ENCODE results near the gene ARHGDIB. TPM values are rescaled to one million over a fixed set of nuclear protein-coding genes. Genes with fewer than 3 reads are reported as not detected.

Gene ARHGDIB
- total and polyA plus RNA-seq, 2 donors (not counting 1 experiment from before 2014, with no cell fraction given): 8.3 to 43.7 TPM

- H3K36me3 ChIP-seq (ENCODE audit: control insufficient read depth, insufficient read depth, low read length): no peaks in the 10 kb centered on the region
- H4K20me1 ChIP-seq (ENCODE audit: control insufficient read depth, extremely low read depth, insufficient read depth, low read length): no peaks in the 10 kb centered on the region
- peak; percentile 19 to 35 for DNase-seq (ENCODE audit: low read depth in 2 of 2)
- H3K4me1 ChIP-seq (ENCODE audit: control insufficient read depth, extremely low read depth, insufficient read depth, low read length): no peaks in the 10 kb centered on the region
- H3K4me2 ChIP-seq (ENCODE audit: extremely low read depth, insufficient read depth, low read length): no peak overlapping the region
- no peaks in the 10 kb centered on the region for H3K27me3 ChIP-seq (ENCODE audit: control insufficient read depth, insufficient read depth, low read length)
- no peak overlapping the region for H2AFZ ChIP-seq (ENCODE audit: low read length)
- H3K4me3 ChIP-seq (replicated peaks in 1 of 4; ENCODE audit: control extremely low read depth in 1 of 4, insufficient read depth in 1 of 4, low read depth in 3 of 4, low read length in 4 of 4): no peak overlapping the region
- no peak overlapping the region for H3K27ac ChIP-seq (ENCODE audit: insufficient read depth, low read length)
- TF ChIP-seq EZH2 (IDR thresholded peaks at IDR 0.05; ENCODE audit: low read length, missing control alignments): no peak
- TF ChIP-seq CTCF (conservative IDR thresholded peaks at IDR 0.05 in 1 of 2, IDR thresholded peaks at IDR 0.05 in 1 of 2; ENCODE audit: low read depth in 1 of 2, low read length in 2 of 2): no peak
- H3K9ac ChIP-seq (ENCODE audit: insufficient read depth, low read length): no peak overlapping the region
- H3K79me2 ChIP-seq (ENCODE audit: control insufficient read depth, insufficient read depth, low read length): no peaks in the 10 kb centered on the region
- no peaks in the 10 kb centered on the region for H3K9me3 ChIP-seq (ENCODE audit: control insufficient read depth, insufficient read depth, low read depth, low read length)
Measured at GRCh38 chr12:14905269-14906004, 56.0 kb downstream of the ARHGDIB start.

- H3K27me3 ChIP-seq (ENCODE audit: control insufficient read depth, insufficient read depth, low read length): no peaks in the 10 kb centered on the region
- TF ChIP-seq CTCF (conservative IDR thresholded peaks at IDR 0.05 in 1 of 2, IDR thresholded peaks at IDR 0.05 in 1 of 2; ENCODE audit: low read depth in 1 of 2, low read length in 2 of 2) (no peak), EZH2 (IDR thresholded peaks at IDR 0.05; ENCODE audit: low read length, missing control alignments) (no peak)
- no peaks in the 10 kb centered on the region for H3K4me1 ChIP-seq (ENCODE audit: control insufficient read depth, extremely low read depth, insufficient read depth, low read length)
- no peak overlapping the region for H3K4me3 ChIP-seq (replicated peaks in 1 of 4; ENCODE audit: control extremely low read depth in 1 of 4, insufficient read depth in 1 of 4, low read depth in 3 of 4, low read length in 4 of 4)
- H2AFZ ChIP-seq (ENCODE audit: low read length): no peak overlapping the region
- no peaks in the 10 kb centered on the region for H3K36me3 ChIP-seq (ENCODE audit: control insufficient read depth, insufficient read depth, low read length)
- H3K27ac ChIP-seq (ENCODE audit: insufficient read depth, low read length): no peak overlapping the region
- H4K20me1 ChIP-seq (ENCODE audit: control insufficient read depth, extremely low read depth, insufficient read depth, low read length): no peaks in the 10 kb centered on the region
- no peaks in the 10 kb centered on the region for H3K9me3 ChIP-seq (ENCODE audit: control insufficient read depth, insufficient read depth, low read depth, low read length)
- no peak overlapping the region for H3K9ac ChIP-seq (ENCODE audit: insufficient read depth, low read length)
- DNase-seq (ENCODE audit: low read depth in 2 of 2): no peak
- H3K79me2 ChIP-seq (ENCODE audit: control insufficient read depth, insufficient read depth, low read length): no peaks in the 10 kb centered on the region
- H3K4me2 ChIP-seq (ENCODE audit: extremely low read depth, insufficient read depth, low read length): no peak overlapping the region
Measured at GRCh38 chr12:14904854-14905253, 56.5 kb downstream of the ARHGDIB start.

- H3K27ac ChIP-seq (ENCODE audit: insufficient read depth, low read length): no peak overlapping the region
- H3K9me3 ChIP-seq (ENCODE audit: control insufficient read depth, insufficient read depth, low read depth, low read length): no peaks in the 10 kb centered on the region
- H3K4me3 ChIP-seq (replicated peaks in 1 of 4; ENCODE audit: control extremely low read depth in 1 of 4, insufficient read depth in 1 of 4, low read depth in 3 of 4, low read length in 4 of 4): no peak overlapping the region
- H3K36me3 ChIP-seq (ENCODE audit: control insufficient read depth, insufficient read depth, low read length): no peaks in the 10 kb centered on the region
- no peak overlapping the region for H2AFZ ChIP-seq (ENCODE audit: low read length)
- no peak overlapping the region for H3K9ac ChIP-seq (ENCODE audit: insufficient read depth, low read length)
- DNase-seq (ENCODE audit: low read depth in 2 of 2): no peak
- no peaks in the 10 kb centered on the region for H3K4me1 ChIP-seq (ENCODE audit: control insufficient read depth, extremely low read depth, insufficient read depth, low read length)
- no peaks in the 10 kb centered on the region for H4K20me1 ChIP-seq (ENCODE audit: control insufficient read depth, extremely low read depth, insufficient read depth, low read length)
- no peaks in the 10 kb centered on the region for H3K79me2 ChIP-seq (ENCODE audit: control insufficient read depth, insufficient read depth, low read length)
- TF ChIP-seq EZH2 (IDR thresholded peaks at IDR 0.05; ENCODE audit: low read length, missing control alignments) (no peak), CTCF (conservative IDR thresholded peaks at IDR 0.05 in 1 of 2, IDR thresholded peaks at IDR 0.05 in 1 of 2; ENCODE audit: low read depth in 1 of 2, low read length in 2 of 2) (no peak)
- no peaks in the 10 kb centered on the region for H3K27me3 ChIP-seq (ENCODE audit: control insufficient read depth, insufficient read depth, low read length)
- H3K4me2 ChIP-seq (ENCODE audit: extremely low read depth, insufficient read depth, low read length): no peak overlapping the region
Measured at GRCh38 chr12:14903386-14904098, 57.9 kb downstream of the ARHGDIB start.

Data from fibroblast of lung (primary cell).